GM19099 (cell line): ENCODE measurements around the gene REX1BD.

Experiments used
- POLR2A ChIP-seq: IDR thresholded peaks from 3 replicates; pipeline ENCODE4 v1.6.1; 2011; ENCODE audit warnings: low read depth; ENCODE audit not compliant: insufficient read length; ENCODE audit errors: extremely low read depth

Gene REX1BD

DNA sequence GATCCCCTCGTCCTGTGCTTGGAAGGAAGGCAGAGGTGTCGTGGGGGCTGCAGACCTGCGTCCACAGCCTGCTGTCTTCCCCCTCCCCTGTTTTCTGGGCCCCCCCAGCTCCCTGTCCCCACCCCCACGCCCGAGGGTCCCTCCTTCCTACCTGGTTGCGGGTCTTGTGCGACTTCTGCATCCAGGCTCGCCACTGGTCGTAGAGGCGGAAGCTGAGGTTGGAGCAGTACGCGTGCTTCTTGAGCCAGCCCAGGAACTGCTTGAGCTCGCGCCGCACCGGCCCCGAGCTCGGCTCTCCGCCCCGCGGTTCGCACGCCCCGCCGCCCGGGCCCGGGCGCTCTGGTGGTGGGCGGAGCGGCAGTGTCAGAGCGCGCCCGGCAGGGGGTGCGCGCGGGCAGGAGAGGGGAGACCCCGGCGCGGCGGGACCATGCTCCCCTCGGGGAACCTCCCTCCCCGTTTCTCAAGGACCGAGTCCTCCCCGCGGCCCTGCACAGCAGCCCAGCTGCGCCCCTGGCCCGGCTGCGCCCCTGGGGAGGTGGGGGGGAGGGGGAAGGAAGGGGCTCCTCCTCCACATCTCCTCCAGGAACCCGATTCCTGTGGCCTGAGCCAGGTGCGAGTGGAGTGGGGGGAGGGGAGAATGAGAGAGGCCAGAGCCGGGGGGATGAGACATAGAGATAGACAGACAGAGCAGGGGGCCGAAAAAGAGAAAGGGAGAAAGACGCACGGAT, 5.7 kb downstream of the REX1BD start:
- TF ChIP-seq POLR2A = peak; percentile 43

DNA sequence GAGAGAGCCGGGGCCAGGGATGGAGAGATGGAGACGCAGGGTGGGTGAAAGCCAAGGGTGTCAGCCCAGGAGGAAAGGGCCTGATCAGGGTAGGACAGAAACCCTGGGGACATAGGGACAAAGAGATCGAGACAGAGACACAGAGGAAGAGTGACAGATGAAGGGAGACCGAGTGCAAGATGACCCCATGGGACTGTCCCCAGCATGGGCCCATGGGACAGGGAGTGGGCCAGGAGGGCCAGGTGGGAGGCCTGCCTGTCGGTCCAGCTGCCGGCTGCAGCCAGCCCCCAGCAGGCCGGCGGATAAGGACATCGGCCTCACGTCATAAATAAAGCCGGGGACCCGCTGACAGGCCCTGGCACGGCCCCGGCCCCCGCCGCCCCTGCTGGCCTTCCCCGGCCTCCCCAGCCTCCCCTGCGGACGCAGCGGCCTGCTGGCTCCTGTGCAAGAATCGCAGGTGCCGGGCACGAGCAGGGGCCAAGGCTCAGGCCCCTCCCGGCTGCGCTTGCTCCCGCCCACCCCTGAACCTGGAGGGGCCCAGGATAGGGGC, 6.3 kb downstream of the REX1BD start:
- no peak for TF ChIP-seq POLR2A

DNA sequence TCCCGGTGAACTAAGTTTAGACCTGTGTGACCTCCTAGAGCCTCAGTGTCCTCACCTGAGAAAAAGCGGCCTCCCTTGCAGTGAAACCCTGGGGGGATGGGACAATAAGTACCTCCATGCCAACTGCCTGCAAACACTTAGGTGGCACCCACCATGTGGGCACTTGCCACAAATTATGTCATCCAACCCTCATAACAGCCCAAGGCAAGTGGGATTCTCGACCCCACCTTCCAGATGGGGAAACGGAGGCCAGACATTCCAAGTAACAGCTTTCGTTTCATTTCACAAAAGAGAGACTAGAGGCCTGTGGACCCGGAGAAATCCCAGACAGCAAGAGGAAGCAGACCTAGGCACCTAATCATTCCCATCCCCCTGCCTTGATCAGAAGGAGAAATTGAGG, 6.9 kb downstream of the REX1BD start:
- no peak for TF ChIP-seq POLR2A

GRCh38 chr19:18596752-18597157, 8.2 kb downstream of the REX1BD start:
- TF ChIP-seq POLR2A = no peak

DNA sequence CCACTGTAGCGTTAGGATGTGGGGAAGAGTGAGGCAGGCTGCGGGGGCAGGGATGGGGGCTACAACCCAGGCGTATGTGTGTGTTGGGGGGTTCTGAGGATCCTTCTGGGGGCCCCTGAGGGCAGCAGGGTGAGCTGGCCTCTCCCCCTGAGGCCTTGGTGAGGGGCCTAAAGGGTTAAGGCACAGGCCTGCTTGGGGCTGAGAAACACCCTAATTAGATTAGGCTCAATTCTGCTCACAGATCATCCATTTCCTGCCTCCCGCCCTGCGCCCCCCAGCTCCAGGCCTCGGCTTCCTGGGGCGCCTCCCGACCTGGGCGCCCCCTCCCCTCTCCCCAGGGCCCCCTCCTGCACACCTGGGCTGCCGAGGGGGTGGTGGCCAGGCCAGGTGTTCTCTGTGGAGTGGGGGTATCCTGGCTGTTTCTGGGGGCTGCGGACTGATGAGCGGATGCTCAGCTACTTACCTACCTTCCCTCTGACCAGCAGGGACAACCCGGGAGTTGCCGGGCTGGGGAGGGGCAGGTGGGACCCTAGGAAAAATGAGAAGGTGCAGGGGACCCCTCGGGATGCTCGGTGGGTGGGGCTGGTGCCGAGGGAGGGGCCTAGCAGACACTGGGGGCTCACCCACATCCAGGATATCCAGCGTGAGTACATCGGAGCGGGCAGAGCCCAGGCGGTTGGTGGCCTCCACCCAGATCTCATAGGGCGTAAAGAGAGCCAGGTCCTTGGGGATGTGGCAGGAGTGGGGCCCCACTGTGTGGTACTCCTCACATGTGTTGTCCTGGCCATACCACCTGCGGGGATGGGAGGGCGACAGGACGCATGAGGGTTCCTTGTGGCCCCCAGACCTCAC, 9.4 kb downstream of the REX1BD start:
- TF ChIP-seq POLR2A = no peak

- no peak for TF ChIP-seq POLR2A
These were observed 10.9 kb downstream of the REX1BD start for GRCh38 chr19:18599485-18599884.

DNA sequence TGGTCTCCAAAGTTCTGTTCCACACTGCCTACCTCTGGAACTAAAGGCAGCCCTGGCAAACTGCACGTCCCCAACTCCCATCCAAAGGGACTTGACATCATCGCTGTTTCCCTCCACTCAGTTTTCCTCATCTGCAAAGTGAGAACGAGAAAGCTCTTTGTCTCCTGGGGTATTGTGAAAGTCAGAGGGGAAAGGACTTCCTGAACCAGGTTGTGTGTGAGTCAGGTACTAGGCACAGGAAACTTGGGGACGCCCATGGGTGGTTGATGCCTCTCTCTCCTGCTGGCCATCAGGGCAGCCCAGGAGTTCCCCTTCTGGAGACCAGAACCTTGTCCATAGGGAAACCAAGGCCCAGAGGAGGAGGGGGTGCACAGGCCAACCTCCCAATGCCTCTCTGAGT, 13.3 kb downstream of the REX1BD start:
- no peak for TF ChIP-seq POLR2A

- no peak for TF ChIP-seq POLR2A
These were observed 14.8 kb downstream of the REX1BD start for GRCh38 chr19:18603255-18603957.

GRCh38 chr19:18603958-18604819, 15.6 kb downstream of the REX1BD start:
- TF ChIP-seq POLR2A = no peak

- no peak for TF ChIP-seq POLR2A
These were observed 16.2 kb downstream of the REX1BD start for GRCh38 chr19:18604820-18605159.

- no peak for TF ChIP-seq POLR2A
These were observed 16.6 kb downstream of the REX1BD start for GRCh38 chr19:18605196-18605545.

DNA sequence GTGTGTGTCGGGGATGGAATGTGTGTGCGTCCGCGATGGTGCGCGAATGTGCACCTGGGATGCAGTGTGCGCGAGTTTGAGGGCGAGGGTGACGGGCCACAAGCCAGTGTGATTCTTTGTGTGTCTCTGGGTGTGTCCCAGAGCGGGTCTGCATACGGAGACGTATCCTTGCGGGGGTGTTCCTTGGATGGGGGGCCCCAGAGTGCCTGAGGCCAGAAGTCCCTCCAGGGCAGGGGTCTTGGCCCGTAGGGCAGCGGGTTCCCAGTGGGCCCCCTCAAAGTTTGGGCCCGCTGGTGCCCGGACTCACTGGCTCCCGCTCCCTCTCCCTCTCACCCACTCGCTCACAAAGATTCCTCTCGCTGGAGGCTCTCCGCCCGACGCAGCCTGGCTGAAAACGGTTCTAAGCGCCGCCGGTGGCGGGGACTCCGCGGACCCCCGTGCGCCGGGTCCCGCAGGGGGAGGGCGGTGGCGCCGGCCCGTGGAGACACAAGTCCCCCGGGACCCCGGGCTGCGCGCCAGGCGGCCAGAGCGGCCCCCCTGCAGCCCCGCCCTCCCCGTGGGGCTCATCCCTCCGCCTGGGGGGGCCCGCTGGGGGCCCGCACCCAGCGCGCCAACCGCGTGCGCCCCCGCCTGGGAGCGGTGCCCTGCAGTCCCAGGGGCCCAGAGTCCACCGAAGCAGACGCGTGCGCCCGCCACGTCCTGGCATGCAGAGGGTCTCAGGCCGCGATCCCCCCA, 17.1 kb downstream of the REX1BD start:
- no peak for TF ChIP-seq POLR2A

GRCh38 chr19:18606281-18607225, 18.0 kb downstream of the REX1BD start, which contains the start of gene CRLF1:
CRLF1 (minus strand) TSS chr19:18606799; CDS start chr19:18606656, 143 bp downstream.
- no peak for TF ChIP-seq POLR2A
